ENCODE data around the gene GDPGP1.

The GDPGP1 gene

GRCh38 chr15:90200534-90201129 lies 33.4 kb upstream of the GDPGP1 start:
- in situ Hi-C loops (cut with MboI; ENCODE audit: low sequenced_read_pairs, unreplicated experiment), result no loop called here
- DNase-seq (ENCODE audit: low spot score), result no peak
- no peak for TF ChIP-seq CTCF (IDR thresholded peaks at IDR 0.05; ENCODE audit: borderline replicate concordance, control extremely low read depth, extremely low read depth, insufficient read depth, missing control alignments)

GRCh38 chr15:90201130-90201943 lies 32.7 kb upstream of the GDPGP1 start, which contains the start of gene SEMA4B:
Gene SEMA4B, plus strand, starts transcription at chr15:90201330. Its CDS starts 249 bp downstream, at chr15:90201579.
- TF ChIP-seq CTCF (IDR thresholded peaks at IDR 0.05; ENCODE audit: borderline replicate concordance, control extremely low read depth, extremely low read depth, insufficient read depth, missing control alignments), result no peak
- in situ Hi-C loops (cut with MboI; ENCODE audit: low sequenced_read_pairs, unreplicated experiment), result no loop called here
- peak; percentile 95 for DNase-seq (ENCODE audit: low spot score)

- in situ Hi-C loops (cut with MboI; ENCODE audit: low sequenced_read_pairs, unreplicated experiment), result no loop called here
- no peak for DNase-seq (ENCODE audit: low spot score)
Measured at GRCh38 chr15:90201944-90202375, 32.0 kb upstream of the GDPGP1 start.

GRCh38 chr15:90202929-90203328 lies 31.1 kb upstream of the GDPGP1 start:
- no peak for DNase-seq (ENCODE audit: low spot score)
- TF ChIP-seq CTCF (IDR thresholded peaks at IDR 0.05; ENCODE audit: borderline replicate concordance, control extremely low read depth, extremely low read depth, insufficient read depth, missing control alignments), result no peak
- in situ Hi-C loops (cut with MboI; ENCODE audit: low sequenced_read_pairs, unreplicated experiment), result no loop called here

More at GRCh38 chr15:90201944-90202375, 32.0 kb upstream of the GDPGP1 start:
- no peak for TF ChIP-seq CTCF (IDR thresholded peaks at IDR 0.05; ENCODE audit: borderline replicate concordance, control extremely low read depth, extremely low read depth, insufficient read depth, missing control alignments)

- DNase-seq (ENCODE audit: low spot score), result no peak
- TF ChIP-seq CTCF (IDR thresholded peaks at IDR 0.05; ENCODE audit: borderline replicate concordance, control extremely low read depth, extremely low read depth, insufficient read depth, missing control alignments), result no peak
- in situ Hi-C loops (cut with MboI; ENCODE audit: low sequenced_read_pairs, unreplicated experiment), result no loop called here
Measured at GRCh38 chr15:90203473-90203872, 30.5 kb upstream of the GDPGP1 start.

GRCh38 chr15:90203922-90204321 lies 30.1 kb upstream of the GDPGP1 start:
- in situ Hi-C loops (cut with MboI; ENCODE audit: low sequenced_read_pairs, unreplicated experiment), result no loop called here

More at GRCh38 chr15:90203922-90204321, 30.1 kb upstream of the GDPGP1 start:
- TF ChIP-seq CTCF (IDR thresholded peaks at IDR 0.05; ENCODE audit: borderline replicate concordance, control extremely low read depth, extremely low read depth, insufficient read depth, missing control alignments), result no peak
- no peak for DNase-seq (ENCODE audit: low spot score)

Measured in GM13976 (cell line).